Measurements from ENCODE around the gene GRIFIN. TPM values are rescaled to one million over a fixed set of nuclear protein-coding genes. Genes with fewer than 3 reads are reported as not detected.
A peak's percentile ranks its signal among the peaks of the same experiment; 100 is the strongest.

Gene GRIFIN
- total RNA-seq, 2 experiments from 2014 or later, result not detected

DNA sequence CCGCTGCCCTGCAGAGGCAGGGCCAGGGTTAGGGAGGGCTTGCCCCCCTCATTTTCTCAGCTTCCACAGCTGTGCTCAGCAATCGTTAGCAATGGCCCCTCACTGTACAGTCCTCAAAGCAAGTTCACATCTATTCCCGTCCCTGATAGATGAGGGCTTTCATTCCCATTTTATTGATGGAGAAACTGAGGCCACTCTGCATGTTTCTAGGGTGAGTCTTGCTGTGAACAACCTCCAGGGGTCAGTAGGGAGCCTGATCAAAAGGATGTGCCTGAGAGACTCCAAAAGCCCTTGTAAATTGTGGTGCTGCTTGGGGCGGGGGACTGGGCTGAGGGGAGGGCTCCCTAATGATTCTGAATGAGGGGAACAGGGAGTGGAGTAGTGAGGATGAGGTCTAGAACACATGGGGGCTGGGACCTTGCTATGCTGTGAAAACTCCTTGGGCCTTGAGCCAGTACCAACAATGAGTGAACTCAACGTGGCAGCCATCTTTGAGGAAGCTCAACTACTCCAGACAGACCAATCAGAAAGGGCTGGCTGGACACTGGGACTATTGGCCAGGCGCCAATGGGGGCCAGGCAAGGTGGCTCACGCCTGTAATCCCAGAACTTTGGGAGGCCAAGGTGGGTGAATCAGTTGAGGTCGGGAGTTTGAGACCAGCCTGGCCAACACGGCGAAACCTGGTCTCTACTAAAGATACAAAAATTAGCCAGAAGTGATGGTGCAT is 6.7 kb upstream of the GRIFIN start:
- intact Hi-C loops (cut with micrococcal nuclease), result no loop called here
- ChIA-PET POLR2A (interaction anchor here (0.6 kb wide), 1 partner anchor 678 kb away, joined by 4 read pairs; no protein-coding TSS in a partner anchor), CTCF (interaction anchor here (1.2 to 1.9 kb wide), 2 partner anchors 13 to 16 kb away, joined by 3 to 9 read pairs; no protein-coding TSS in a partner anchor)
- no peaks in the 10 kb centered on the region for H3K27me3 Mint-ChIP-seq
- no peak overlapping the region for H3K27ac Mint-ChIP-seq
- H3K9me3 Mint-ChIP-seq, result peaks cover 8% of the 10 kb centered on the region
- H3K4me1 Mint-ChIP-seq (ENCODE audit: low read depth), result no peaks in the 10 kb centered on the region
- no peaks in the 10 kb centered on the region for H3K36me3 Mint-ChIP-seq
- H3K4me3 Mint-ChIP-seq, result no peak overlapping the region
- no peak for DNase-seq

GRCh38 chr7:2481195-2481594 is 5.0 kb upstream of the GRIFIN start:
- no peaks in the 10 kb centered on the region for H3K36me3 Mint-ChIP-seq
- intact Hi-C loops (cut with micrococcal nuclease), result no loop called here
- H3K27ac Mint-ChIP-seq, result no peak overlapping the region
- POLR2A ChIA-PET, result interaction anchor here (0.6 kb wide), 1 partner anchor 238 kb away, joined by 3 read pairs; no protein-coding TSS in a partner anchor
- H3K9me3 Mint-ChIP-seq, result peaks cover 8% of the 10 kb centered on the region
- H3K4me3 Mint-ChIP-seq, result no peak overlapping the region
- no peak for DNase-seq
- CTCF ChIA-PET, result interaction anchor here (0.9 to 1.0 kb wide), 2 partner anchors 11 to 30 kb away, joined by 3 read pairs; no protein-coding TSS in a partner anchor
- H3K4me1 Mint-ChIP-seq (ENCODE audit: low read depth), result no peaks in the 10 kb centered on the region
- no peaks in the 10 kb centered on the region for H3K27me3 Mint-ChIP-seq

- POLR2A ChIA-PET, result no interaction called here
- H3K36me3 Mint-ChIP-seq, result no peaks in the 10 kb centered on the region
- CTCF ChIA-PET, result interaction anchor here (0.9 to 1.3 kb wide), 2 partner anchors 29 to 201 kb away, joined by 3 read pairs; no protein-coding TSS in a partner anchor
These were observed 3.8 kb upstream of the GRIFIN start for GRCh38 chr7:2480070-2480408.

DNA sequence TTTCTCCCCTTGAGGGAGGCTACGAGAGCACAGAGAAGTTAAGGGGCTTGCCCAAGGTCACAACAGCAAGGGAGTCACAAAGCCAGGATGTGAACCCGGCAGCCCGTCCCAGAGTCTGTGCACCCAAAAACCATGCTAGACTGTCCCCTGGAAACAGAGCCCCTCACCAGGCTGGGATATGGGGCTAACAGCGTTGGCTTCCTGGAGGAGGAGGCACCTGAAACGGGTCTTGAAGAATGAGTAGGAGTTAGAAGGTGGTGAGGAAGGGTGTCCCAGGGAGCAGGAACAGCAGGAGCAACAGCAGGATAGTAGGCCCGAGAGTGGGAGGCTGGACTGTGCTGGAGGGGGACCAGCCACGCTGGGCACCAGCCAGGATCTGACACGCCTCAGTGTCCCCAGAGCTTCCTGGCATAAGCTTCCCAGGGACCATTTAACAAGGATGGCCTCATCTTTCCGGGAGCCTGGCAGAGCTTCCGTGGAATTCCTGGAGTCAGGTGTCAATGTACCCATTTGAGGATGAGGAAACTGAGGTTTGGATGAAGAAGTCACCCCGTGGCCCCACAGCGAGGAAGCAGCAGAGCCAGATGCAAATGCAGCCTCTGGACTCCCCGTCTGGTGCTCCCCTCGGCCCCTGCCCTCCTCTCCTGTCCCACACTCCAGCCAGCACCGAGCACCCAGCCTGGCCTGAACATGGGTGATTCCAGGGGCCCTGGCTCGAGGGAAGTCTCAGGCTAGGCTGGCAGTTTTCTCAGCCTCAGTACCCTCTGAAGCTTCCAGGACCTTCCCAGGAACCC is 3.3 kb upstream of the GRIFIN start:
- Mint-ChIP-seq H3K4me1 (ENCODE audit: low read depth) (no peaks in the 10 kb centered on the region), H3K27me3 (no peaks in the 10 kb centered on the region), H3K9me3 (peaks cover 8% of the 10 kb centered on the region), H3K4me3 (no peak overlapping the region), H3K36me3 (no peaks in the 10 kb centered on the region), H3K27ac (peak overlapping the region; percentile 18)
- DNase-seq, result no peak
- CTCF ChIA-PET, result interaction anchor here (1.3 to 1.7 kb wide), 3 partner anchors 202 to 230 kb away, joined by 3 to 9 read pairs (median 3); no protein-coding TSS in a partner anchor
- POLR2A ChIA-PET, result no interaction called here
- intact Hi-C loops (cut with micrococcal nuclease), result loop anchor here (5.0 kb wide), 2 partner anchors 43 to 78 kb away; partner anchors contain the start of genes BRAT1 and IQCE

More at GRCh38 chr7:2480070-2480408, 3.8 kb upstream of the GRIFIN start:
- H3K27me3 Mint-ChIP-seq, result no peaks in the 10 kb centered on the region
- DNase-seq, result no peak
- H3K27ac Mint-ChIP-seq, result no peak overlapping the region
- H3K4me1 Mint-ChIP-seq (ENCODE audit: low read depth), result no peaks in the 10 kb centered on the region
- peaks cover 8% of the 10 kb centered on the region for H3K9me3 Mint-ChIP-seq
- intact Hi-C loops (cut with micrococcal nuclease), result no loop called here
- H3K4me3 Mint-ChIP-seq, result no peak overlapping the region

DNA sequence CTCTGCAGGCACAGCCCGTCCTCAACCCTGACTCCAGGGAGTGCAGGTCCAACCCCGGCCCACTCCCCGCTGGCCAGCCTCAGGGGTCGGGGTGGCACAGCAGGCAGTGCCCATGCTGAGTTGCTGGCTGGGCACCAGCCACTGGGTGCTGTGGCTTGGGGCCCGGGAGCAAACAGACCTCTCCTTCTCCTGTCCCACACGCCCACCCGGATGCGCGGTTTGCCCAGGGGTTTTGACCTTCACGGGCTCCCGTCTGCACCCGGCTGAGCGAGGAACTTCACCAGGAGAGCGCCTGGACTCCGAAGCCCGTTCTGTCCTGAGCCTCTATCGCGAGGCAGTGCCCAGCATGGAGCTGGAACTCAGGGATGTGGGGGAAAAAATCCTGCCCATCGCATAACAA is 2.6 kb upstream of the GRIFIN start:
- no peak for DNase-seq
- Mint-ChIP-seq H3K36me3 (no peaks in the 10 kb centered on the region), H3K4me3 (no peak overlapping the region), H3K27ac (peak overlapping the region; percentile 18), H3K4me1 (ENCODE audit: low read depth) (no peaks in the 10 kb centered on the region), H3K9me3 (peaks cover 8% of the 10 kb centered on the region), H3K27me3 (no peaks in the 10 kb centered on the region)
- POLR2A ChIA-PET, result no interaction called here
- intact Hi-C loops (cut with micrococcal nuclease), result loop anchor here (5.0 kb wide), 2 partner anchors 44 to 79 kb away; partner anchors contain the start of genes BRAT1 and IQCE
- CTCF ChIA-PET, result interaction anchor here (0.9 to 1.7 kb wide), 4 partner anchors 10 to 231 kb away, joined by 3 to 9 read pairs (median 5); no protein-coding TSS in a partner anchor

GRCh38 chr7:2478399-2478785 is 2.2 kb upstream of the GRIFIN start:
- no peak overlapping the region for H3K4me3 Mint-ChIP-seq
- peaks cover 8% of the 10 kb centered on the region for H3K9me3 Mint-ChIP-seq
- ChIA-PET CTCF (interaction anchor here (0.5 to 1.7 kb wide), 5 partner anchors 9 to 273 kb away, joined by 3 to 9 read pairs (median 3); no protein-coding TSS in a partner anchor), POLR2A (no interaction called here)
- H3K27ac Mint-ChIP-seq, result no peak overlapping the region
- no peaks in the 10 kb centered on the region for H3K4me1 Mint-ChIP-seq (ENCODE audit: low read depth)
- H3K36me3 Mint-ChIP-seq, result no peaks in the 10 kb centered on the region
- intact Hi-C loops (cut with micrococcal nuclease), result loop anchor here (5.0 kb wide), 2 partner anchors 44 to 79 kb away; partner anchors contain the start of genes BRAT1 and IQCE
- no peak for DNase-seq
- H3K27me3 Mint-ChIP-seq, result no peaks in the 10 kb centered on the region

DNA sequence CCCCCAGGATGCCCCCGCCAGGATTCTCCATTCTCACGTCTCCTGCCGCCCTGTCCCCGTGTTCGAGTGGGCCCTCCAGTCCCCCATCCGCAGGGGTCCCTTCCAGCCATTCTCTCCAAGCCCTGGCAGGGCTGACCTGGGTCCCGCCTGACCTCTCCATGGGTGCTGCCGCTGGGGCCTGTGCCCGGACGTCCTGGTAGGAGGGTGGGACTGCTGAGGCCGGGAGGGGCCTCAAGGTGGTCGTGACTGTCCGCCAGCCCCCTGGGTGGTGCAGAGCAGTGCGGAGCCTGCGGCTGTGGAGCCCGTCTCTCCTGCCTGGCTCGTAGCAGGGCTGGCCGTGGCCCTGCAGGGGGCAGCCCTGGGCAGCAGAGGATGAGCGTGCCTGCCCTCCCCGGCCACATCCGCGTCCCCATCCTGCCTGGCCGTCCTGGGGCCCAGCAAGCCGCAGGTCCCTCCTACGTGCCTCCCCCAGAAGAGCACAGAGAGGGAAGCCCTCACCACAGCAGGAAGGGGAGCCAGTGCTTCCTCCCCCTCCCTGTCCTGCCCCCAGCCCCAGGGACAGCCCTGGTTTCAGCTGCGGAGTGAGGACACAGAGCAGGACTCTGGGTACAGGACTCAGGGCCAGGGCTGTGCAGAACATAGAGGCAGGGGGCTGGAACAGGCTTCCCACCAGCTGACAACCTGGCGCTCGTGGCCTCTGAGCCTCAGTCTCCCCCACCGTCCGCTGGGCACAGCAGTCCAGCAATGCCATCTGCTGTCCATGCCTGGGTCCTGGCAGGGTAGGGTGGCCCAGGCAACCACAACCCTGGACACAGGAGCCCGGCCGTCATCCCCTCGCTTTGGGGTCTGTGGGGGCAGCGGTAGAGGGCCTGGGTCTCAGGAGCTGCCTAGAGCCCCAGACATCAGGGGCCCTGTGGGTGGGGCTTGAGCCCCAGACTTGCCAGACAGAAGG is 1.5 kb upstream of the GRIFIN start:
- H3K36me3 Mint-ChIP-seq, result no peaks in the 10 kb centered on the region
- CTCF ChIA-PET, result interaction anchor here (0.5 to 1.7 kb wide), 5 partner anchors 9 to 274 kb away, joined by 3 to 9 read pairs (median 3); no protein-coding TSS in a partner anchor
- no peaks in the 10 kb centered on the region for H3K27me3 Mint-ChIP-seq
- peaks cover 3% of the 10 kb centered on the region for H3K9me3 Mint-ChIP-seq
- intact Hi-C loops (cut with micrococcal nuclease), result loop anchor here (5.0 kb wide), 2 partner anchors 45 to 80 kb away; partner anchors contain the start of genes BRAT1 and IQCE
- POLR2A ChIA-PET, result no interaction called here
- H3K4me3 Mint-ChIP-seq, result no peak overlapping the region
- peak; percentile 79 for DNase-seq
- no peak overlapping the region for H3K27ac Mint-ChIP-seq
- H3K4me1 Mint-ChIP-seq (ENCODE audit: low read depth), result no peaks in the 10 kb centered on the region

DNA sequence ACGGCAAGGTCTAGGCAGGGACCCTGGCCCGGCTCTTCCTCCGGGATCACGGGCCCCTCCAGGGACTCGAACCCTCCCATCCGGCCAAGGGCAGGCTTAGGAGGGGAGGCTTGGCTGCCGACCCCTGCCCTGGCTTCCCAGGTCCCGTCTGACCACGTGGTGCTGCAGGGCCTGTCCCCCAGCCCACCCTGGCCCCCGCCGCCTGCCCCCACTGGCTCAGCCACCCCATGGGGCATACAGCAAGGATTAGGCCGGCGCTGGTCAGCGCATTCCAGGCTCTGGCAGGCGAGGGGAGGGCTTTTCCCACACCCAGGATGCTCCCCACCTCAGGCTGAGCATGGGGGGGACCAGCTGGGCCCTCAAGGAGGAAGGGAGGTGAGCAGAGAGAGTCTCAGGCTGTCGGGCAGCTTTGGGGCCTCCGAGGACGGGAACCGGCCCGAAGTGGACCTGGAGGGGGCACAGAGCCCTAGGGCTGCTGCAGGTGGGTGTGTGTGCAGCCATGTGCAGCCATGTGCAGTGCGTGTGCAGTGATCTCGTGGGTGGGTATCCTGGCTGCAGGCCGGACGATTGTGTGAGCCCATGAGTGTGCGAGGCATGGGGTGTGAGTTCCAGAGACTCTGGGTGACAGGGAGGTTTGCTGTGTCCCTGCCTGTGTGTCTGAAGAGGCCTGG is 713 bp upstream of the GRIFIN start:
- intact Hi-C loops (cut with micrococcal nuclease), result loop anchor here (5.0 kb wide), 2 partner anchors 45 to 80 kb away; partner anchors contain the start of genes BRAT1 and IQCE
- Mint-ChIP-seq H3K4me3 (no peak overlapping the region), H3K27ac (no peak overlapping the region), H3K4me1 (ENCODE audit: low read depth) (no peaks in the 10 kb centered on the region), H3K36me3 (no peaks in the 10 kb centered on the region), H3K9me3 (no peaks in the 10 kb centered on the region), H3K27me3 (no peaks in the 10 kb centered on the region)
- no peak for DNase-seq
- ChIA-PET POLR2A (no interaction called here), CTCF (no interaction called here)

- Mint-ChIP-seq H3K4me3 (no peak overlapping the region), H3K27me3 (no peaks in the 10 kb centered on the region), H3K9me3 (no peaks in the 10 kb centered on the region), H3K27ac (no peak overlapping the region), H3K4me1 (ENCODE audit: low read depth) (no peaks in the 10 kb centered on the region), H3K36me3 (no peaks in the 10 kb centered on the region)
- ChIA-PET CTCF (no interaction called here), POLR2A (no interaction called here)
- intact Hi-C loops (cut with micrococcal nuclease), result loop anchor here (5.0 kb wide), 2 partner anchors 47 to 82 kb away; partner anchors contain the start of genes BRAT1 and IQCE
- no peak for DNase-seq
These were observed 551 bp downstream of the GRIFIN start for GRCh38 chr7:2475678-2476015.

DNA sequence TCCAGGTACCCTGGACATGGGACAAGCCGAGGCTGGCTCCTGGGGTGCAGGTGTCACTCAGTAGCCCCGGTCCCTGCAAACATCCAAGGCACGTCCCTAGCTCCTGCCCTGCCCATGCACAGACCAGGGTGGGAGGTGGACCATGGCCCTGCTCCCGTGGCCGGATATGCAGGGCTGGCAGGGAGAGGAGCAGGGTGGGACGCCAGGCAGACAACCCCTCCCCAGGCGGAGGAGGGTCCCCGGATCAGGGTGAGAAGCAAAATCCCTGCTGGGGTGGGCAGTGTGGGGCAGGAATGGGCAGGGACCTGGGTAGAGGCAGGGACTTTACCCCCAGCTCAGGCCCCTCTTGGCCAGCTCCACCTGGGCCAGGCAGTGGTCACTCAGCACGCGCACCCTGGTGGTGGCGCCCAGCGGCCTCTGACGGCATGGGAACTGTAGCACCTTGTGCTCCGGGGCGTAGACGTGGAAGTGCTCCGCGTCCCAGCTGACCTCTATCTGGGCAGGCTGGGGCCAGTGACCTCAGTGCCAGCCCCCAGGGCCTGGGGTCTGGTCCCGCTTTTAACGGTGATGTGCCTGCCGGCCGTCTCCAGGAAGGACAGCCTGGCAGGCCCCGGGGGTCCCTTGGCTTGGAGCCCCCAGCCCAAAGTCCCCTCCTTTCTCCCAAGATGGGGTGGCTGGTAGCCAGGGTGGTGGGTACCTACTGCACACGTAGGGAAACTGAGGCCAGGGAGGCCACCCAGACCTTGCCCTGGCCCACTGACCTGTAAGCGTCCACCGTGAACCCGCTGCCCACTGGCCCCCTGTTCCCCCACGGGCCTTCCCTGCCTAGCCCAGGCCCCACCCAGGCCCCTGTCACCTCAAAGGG is 1.2 kb downstream of the GRIFIN start:
- intact Hi-C loops (cut with micrococcal nuclease), result loop anchor here (5.0 kb wide), 2 partner anchors 47 to 82 kb away; partner anchors contain the start of genes BRAT1 and IQCE
- H3K9me3 Mint-ChIP-seq, result no peaks in the 10 kb centered on the region
- no peak overlapping the region for H3K27ac Mint-ChIP-seq
- no peaks in the 10 kb centered on the region for H3K36me3 Mint-ChIP-seq
- ChIA-PET POLR2A (no interaction called here), CTCF (interaction anchor here (0.5 to 1.2 kb wide), 2 partner anchors 24 to 190 kb away, joined by 3 to 4 read pairs; no protein-coding TSS in a partner anchor)
- no peaks in the 10 kb centered on the region for H3K4me1 Mint-ChIP-seq (ENCODE audit: low read depth)
- H3K4me3 Mint-ChIP-seq, result no peak overlapping the region
- DNase-seq, result no peak
- H3K27me3 Mint-ChIP-seq, result no peaks in the 10 kb centered on the region
